OCI-LY3 (cell line): Measurements from ENCODE around the gene DCAF10.
"Not testable (repeated sequence)": the region's sequence is repeated elsewhere in the genome, so short reads cannot be mapped to it uniquely, and the experiment has no call there.

ENCODE experiments used
- CTCF ChIP-seq: fragments of 200-600, 300-600 bp; sonication (generic); IDR thresholded peaks from 2 replicates; pipeline ENCODE4 v1.5.1; 2014; ENCODE audit warnings: antibody characterized with exemption, low read length, low read depth
- EZH2phosphoT487 ChIP-seq: fragments of 200-600 bp; shearing (Covaris generic); IDR thresholded peaks from 2 replicates; pipeline ENCODE4 v1.6.1; 2018; ENCODE audit warnings: antibody characterized with exemption, mixed run types, low read depth

GRCh38 chr9:37752112-37752511 lies 48.5 kb upstream of the DCAF10 start:
- TF ChIP-seq CTCF, EZH2phosphoT487: not testable (repeated sequence)
